ENCODE data around the gene TPH1. TPM values are rescaled to one million over a fixed set of nuclear protein-coding genes. Genes with fewer than 3 reads are reported as not detected.

The TPH1 gene
- polyA plus RNA-seq, 1 experiment, result 0.06 TPM

DNA sequence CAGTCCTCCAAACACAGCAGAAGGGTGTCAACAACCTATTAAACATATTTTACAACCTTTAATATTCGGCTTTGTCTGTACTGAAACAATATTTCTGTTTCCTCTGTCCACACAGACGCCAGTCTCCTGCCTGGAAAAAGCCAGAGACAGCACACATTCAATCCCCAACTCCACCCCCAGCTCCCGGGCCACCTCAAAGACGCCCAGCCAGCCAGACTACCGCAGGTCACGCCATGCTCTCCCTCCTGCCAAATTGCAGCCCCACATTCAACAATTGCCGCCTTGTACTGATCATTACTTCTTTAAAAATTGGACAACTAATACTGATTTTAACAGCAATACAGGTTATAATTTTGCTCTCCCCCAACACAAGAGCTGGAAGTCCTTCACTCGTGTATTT, 34.4 kb downstream of the TPH1 start:
- CTCF ChIA-PET, result no interaction called here
- no peaks in the 10 kb centered on the region for H3K36me3 ChIP-seq (ENCODE audit: control insufficient read depth, insufficient read depth, low read length)
- no peaks in the 10 kb centered on the region for H3K27me3 ChIP-seq (ENCODE audit: control insufficient read depth, insufficient read depth, low read length)
- TF ChIP-seq, protein P1, sequence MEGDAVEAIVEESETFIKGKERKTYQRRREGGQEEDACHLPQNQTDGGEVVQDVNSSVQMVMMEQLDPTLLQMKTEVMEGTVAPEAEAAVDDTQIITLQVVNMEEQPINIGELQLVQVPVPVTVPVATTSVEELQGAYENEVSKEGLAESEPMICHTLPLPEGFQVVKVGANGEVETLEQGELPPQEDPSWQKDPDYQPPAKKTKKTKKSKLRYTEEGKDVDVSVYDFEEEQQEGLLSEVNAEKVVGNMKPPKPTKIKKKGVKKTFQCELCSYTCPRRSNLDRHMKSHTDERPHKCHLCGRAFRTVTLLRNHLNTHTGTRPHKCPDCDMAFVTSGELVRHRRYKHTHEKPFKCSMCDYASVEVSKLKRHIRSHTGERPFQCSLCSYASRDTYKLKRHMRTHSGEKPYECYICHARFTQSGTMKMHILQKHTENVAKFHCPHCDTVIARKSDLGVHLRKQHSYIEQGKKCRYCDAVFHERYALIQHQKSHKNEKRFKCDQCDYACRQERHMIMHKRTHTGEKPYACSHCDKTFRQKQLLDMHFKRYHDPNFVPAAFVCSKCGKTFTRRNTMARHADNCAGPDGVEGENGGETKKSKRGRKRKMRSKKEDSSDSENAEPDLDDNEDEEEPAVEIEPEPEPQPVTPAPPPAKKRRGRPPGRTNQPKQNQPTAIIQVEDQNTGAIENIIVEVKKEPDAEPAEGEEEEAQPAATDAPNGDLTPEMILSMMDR (IDR thresholded peaks at IDR 0.05; ENCODE audit: insufficient read depth, low read depth, low read length), result no peak
- POLR2A ChIA-PET, result no interaction called here
- H3K4me3 ChIP-seq (ENCODE audit: low read depth, low read length), result no peak overlapping the region; the same call in 1 of the 2 replicates
- DNase-seq (ENCODE audit: low read depth), result no peak

DNA sequence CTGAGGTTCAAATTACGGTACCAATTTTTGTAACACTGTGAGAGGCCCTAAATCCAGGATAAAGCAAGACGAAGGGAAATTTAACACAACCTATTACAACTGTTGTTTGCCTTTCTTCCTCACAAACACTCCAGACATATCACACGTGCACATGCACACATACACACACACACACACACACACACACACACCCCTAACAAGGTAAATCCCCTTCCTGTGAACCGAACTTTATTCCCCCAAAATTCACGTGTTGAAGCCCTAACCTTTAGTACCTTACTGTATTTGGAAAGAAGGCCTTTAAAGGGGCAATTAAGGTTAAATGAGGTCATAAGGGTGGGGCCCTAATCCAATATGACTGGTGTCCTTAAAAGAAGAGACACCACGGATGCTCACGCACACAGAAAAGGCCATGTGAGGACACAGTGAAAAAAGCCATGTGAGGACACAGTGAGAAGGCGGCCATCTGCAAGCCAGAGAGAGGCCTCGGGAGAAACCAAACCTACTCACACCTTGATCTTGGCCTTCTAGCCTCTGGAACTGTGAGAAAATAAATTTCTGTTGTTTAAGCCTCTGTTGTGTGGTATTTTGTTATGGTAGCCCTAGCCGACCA, 35.0 kb downstream of the TPH1 start:
- DNase-seq (ENCODE audit: low read depth), result no peak
- H3K36me3 ChIP-seq (ENCODE audit: control insufficient read depth, insufficient read depth, low read length), result no peaks in the 10 kb centered on the region
- CTCF ChIA-PET, result interaction anchor here (1.2 kb wide), 1 partner anchor 11 kb away, joined by 3 read pairs; no protein-coding TSS in a partner anchor
- TF ChIP-seq, protein P1 (IDR thresholded peaks at IDR 0.05; ENCODE audit: insufficient read depth, low read depth, low read length), result no peak
- POLR2A ChIA-PET, result no interaction called here
- no peaks in the 10 kb centered on the region for H3K27me3 ChIP-seq (ENCODE audit: control insufficient read depth, insufficient read depth, low read length)
- H3K4me3 ChIP-seq (ENCODE audit: low read depth, low read length), result no peak overlapping the region

DNA sequence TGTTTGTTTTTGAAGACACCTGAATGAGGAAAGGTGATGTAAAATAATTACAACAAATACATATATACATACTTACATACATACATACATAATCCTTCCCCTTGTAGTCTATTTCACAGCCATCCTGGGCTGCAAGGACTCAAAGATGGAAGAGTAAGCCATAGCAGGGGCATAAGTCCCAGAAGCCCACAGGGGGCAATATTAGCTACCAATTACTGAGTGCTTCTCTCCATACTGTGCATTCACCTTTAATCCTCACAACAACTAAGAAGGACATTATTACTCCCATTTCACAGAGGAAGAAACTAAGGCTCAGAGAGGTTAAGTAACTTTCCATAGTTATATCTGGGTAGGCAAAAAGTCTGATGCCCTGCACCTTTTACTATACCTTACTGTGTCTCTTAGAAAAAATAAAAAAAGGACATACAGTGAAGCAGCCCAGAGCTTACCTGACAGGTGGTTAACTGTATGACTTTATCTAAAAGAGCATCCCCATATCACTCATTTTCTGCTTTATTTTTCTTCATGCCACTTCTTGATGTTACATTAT, 35.9 kb downstream of the TPH1 start:
- CTCF ChIA-PET, result interaction anchor here (0.7 to 2.0 kb wide), 4 partner anchors 10 to 105 kb away, joined by 3 to 6 read pairs (median 4); no protein-coding TSS in a partner anchor
- Histone ChIP-seq H3K4me3 (ENCODE audit: low read depth, low read length) (no peak overlapping the region), H3K36me3 (ENCODE audit: control insufficient read depth, insufficient read depth, low read length) (no peaks in the 10 kb centered on the region), H3K27me3 (ENCODE audit: control insufficient read depth, insufficient read depth, low read length) (no peaks in the 10 kb centered on the region)
- POLR2A ChIA-PET, result no interaction called here
- TF ChIP-seq, protein P1 (IDR thresholded peaks at IDR 0.05; ENCODE audit: insufficient read depth, low read depth, low read length), result no peak
- DNase-seq (ENCODE audit: low read depth), result no peak

DNA sequence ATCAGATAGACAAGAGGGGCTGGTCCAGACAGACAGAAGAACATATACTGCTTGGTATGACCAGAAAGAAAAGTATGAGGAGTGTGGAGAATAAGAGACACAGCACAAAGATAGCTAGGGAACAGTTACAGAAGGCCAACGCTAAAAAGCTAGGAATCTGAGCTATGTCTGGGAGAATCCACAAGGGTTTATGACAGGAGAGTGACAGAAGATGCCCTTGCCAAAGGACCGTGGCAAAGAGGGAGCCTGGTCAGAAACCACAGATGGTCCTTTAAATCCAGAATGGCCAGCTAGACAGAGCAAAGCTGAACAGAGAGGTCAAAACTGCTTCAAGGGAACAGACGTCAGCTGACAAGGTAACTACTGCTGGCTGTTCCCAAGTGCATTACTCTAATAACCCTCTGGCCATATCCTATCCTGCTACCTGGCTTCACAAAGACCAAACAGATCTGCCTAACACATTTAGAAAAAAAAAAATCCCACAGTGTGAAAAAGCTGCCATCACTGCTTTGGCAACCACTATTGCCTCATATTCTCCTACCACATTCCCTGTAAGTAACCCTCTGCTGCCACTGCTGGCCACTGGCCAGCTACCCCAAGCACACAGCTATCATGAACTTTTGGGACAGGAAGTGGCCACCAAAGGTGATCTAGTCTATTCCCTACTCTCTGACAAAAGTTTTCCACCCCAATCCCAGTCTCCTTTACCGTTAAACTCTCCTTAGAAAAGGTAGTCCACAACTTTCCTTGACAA, 40.5 kb downstream of the TPH1 start:
- POLR2A ChIA-PET, result no interaction called here
- Histone ChIP-seq H3K4me3 (ENCODE audit: low read depth, low read length) (no peak overlapping the region), H3K36me3 (ENCODE audit: control insufficient read depth, insufficient read depth, low read length) (no peaks in the 10 kb centered on the region), H3K27me3 (ENCODE audit: control insufficient read depth, insufficient read depth, low read length) (no peaks in the 10 kb centered on the region)
- CTCF ChIA-PET, result interaction anchor here (1.1 to 1.7 kb wide), 2 partner anchors 15 to 17 kb away, joined by 6 read pairs; no protein-coding TSS in a partner anchor
- TF ChIP-seq, protein P1 (IDR thresholded peaks at IDR 0.05; ENCODE audit: insufficient read depth, low read depth, low read length), result no peak
- DNase-seq (ENCODE audit: low read depth), result no peak

DNA sequence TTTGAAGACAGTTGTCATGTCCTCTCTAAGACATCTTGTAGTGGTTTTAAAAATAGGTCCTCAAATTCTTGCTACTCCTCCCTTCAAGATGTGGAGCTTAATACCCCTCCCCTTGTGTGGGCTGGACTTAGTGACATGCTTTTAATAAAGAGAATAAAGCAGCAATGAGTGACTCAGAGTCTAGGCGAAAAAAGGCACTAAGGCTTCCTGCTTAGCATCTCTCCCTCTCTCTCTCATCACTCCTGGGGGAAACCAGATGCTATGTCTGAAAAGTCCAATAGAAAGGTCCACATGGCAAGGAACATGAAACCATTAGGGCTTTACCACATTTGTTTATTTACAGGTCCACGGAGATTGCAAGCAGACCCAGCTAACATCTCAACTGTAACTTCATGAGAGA, 44.9 kb downstream of the TPH1 start:
- H3K4me3 ChIP-seq (ENCODE audit: low read depth, low read length), result no peak overlapping the region
- TF ChIP-seq, protein P1 (IDR thresholded peaks at IDR 0.05; ENCODE audit: insufficient read depth, low read depth, low read length), result no peak
- no peaks in the 10 kb centered on the region for H3K36me3 ChIP-seq (ENCODE audit: control insufficient read depth, insufficient read depth, low read length)
- no peak for DNase-seq (ENCODE audit: low read depth)
- H3K27me3 ChIP-seq (ENCODE audit: control insufficient read depth, insufficient read depth, low read length), result no peaks in the 10 kb centered on the region
- CTCF ChIA-PET, result interaction anchor here (0.6 to 2.9 kb wide), 5 partner anchors 8 to 22 kb away, joined by 4 to 16 read pairs (median 5); no protein-coding TSS in a partner anchor
- POLR2A ChIA-PET, result no interaction called here
